MV-4-11 (cell line): Measurements from ENCODE around the gene CHN2.
A peak's percentile ranks its signal among the peaks of the same experiment; 100 is the strongest.

Source experiments
- DNase-seq: peaks from one replicate; lab custom pipeline; 2025; lab: John Stamatoyannopoulos, UW

Gene CHN2

DNA sequence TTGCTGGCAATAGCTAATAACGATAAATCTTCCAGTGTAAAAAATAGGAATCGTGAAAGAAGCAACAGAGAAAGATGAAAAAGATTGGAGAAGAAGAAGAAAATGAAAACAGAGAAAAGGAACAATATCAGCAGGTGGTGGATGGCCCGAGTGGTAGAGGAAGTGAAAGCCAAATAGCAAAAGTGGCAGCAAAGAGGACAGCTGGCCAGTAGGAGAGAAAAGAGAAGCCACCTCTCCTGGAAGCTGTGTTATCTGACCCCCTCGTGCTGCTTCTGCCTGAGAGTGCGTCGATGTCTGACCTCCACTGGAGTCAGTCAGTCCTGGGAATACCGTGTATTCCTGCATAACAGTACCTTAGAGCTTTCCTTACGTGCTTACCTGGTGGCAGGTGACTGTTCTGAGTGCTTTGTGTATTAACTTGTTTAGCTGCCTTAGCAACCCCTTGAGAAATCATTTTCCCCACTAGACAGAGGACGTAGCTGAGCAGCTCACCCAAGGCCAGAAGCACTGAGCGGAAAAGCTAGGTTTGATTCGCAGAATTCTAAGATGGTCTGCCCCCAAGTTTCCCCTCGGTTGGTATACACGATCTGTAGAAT lies 88.3 kb downstream of the CHN2 start:
- DNase-seq, result peak; percentile 83

DNA sequence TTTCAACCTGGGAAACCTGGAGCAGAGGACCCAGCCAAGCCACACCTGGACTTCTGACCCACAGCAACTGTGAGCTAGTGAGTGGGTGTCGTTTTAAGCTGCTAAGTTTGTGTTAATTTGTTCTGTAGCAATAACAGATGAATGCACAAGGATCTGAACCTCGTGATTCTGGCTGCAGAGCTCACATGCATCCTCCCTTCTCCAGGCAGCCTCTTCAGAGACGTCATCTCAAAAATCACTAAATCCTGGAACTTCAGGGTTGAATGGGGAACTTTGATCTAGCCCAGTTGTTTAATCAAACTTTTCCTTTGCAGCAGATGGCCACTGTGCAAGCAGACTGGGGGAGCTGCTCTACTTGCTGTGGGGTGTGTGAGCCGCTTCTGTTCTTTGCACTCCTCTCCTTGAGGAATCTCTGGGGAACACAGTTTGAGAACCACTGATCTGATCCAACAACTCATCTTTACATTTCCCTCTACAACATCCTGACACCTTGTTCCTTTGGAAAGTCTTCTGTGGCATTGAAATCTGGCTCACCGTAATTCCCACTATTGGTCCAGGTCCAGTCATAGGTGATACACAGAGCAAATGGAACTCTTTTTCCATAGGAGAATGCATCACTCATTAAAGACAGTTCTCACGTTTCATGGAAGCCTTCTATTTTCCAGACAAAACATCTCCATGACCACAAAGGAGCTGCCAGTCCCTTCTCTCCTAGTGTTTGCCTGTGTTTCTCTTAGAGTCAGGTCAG lies 90.3 kb downstream of the CHN2 start:
- no peak for DNase-seq

DNA sequence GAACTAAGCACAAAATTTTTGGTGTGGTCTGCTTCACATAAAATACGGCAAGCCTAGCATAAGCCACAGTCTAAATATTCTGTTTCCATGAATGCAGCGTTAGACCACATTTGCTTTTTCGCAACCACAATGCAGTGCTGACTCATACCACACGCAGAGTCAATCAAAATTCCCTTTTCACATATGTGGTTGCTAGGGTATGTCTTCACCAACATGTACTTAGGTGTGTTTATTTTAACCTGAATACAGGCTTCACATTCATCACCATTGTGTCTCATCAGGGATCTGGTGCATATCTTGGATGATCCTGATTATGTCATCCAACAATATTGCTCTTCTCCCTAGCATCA lies 90.8 kb downstream of the CHN2 start:
- DNase-seq, result peak; percentile 93

DNA sequence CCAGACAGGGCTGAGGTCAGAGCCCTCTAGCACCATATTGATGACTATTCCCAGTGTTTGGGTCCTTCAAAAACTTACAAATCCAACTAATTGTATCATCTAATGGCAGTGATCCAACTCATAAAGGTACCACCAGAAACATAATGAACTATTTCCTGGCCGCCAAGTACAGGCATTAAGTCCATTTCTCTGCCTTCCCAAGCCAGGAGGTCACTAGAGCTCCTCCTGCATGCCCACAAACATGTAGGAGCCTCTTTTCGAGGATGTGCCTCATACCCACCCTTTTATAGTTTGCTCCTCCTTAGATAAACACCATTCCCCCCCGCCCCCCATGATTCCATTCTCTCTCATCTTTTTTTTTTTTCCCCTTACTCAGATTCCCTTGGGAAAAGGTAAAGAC lies 91.3 kb downstream of the CHN2 start:
- no peak for DNase-seq

DNA sequence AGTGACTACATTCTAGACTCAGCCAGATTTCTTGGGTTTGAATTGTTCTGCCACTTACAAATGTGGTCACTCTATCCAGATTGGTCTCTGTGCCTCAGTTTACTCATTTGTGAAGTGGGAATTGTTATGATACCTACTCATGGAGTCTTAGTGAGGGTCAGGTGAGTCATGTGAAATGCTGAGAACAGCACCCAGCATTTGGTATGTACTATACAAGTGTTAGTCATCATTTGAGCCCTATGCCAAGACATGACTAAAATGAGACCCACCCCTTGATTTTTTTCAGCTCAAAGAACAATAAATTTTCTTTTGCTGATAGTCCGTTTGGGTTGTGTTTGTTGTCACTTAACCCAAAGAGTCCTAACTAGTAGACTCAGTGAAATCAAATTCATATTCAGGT lies 92.8 kb downstream of the CHN2 start:
- no peak for DNase-seq

DNA sequence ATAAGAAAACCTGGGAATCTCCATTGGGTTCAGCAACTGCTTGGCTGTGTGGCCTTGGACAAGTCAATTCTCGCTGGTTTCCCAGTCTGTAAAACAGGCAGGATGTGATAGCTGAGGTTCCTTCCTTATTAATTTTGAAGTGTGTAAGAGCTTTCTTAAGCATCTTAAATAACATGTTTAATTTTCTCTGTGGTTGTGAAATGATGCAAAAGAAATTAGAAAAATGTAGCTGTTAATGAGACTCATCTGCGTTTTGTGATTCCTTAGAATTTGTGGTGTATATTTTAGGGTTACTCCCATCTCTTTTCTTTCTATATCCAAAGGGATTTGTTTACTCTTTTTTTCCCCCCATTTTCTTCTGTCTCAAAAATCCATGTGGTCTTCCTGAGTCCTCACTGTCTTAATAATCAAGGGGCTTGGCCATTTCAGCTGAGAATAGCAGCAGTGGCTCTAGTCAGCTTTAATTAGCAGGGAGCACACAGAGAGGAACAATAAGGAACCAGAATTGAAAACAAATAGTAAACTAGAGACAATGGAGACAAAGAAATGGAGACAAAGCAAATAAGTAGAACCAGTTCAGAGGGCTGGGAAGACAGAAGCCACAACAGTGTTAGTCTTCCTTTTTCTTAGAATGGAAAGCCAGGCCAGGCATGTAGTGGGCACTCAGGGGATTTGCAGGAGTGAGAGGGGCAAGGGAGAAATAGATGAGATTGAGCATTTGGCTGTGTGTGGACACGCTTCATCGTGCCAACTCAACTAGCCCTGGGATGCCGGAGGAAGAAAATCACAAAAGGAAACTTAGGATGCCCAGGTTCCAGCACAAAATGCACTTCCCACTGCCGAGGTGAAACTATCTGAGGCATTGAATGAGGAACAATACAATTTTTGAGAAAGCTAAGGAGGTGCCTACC lies 93.9 kb downstream of the CHN2 start:
- no peak for DNase-seq

DNA sequence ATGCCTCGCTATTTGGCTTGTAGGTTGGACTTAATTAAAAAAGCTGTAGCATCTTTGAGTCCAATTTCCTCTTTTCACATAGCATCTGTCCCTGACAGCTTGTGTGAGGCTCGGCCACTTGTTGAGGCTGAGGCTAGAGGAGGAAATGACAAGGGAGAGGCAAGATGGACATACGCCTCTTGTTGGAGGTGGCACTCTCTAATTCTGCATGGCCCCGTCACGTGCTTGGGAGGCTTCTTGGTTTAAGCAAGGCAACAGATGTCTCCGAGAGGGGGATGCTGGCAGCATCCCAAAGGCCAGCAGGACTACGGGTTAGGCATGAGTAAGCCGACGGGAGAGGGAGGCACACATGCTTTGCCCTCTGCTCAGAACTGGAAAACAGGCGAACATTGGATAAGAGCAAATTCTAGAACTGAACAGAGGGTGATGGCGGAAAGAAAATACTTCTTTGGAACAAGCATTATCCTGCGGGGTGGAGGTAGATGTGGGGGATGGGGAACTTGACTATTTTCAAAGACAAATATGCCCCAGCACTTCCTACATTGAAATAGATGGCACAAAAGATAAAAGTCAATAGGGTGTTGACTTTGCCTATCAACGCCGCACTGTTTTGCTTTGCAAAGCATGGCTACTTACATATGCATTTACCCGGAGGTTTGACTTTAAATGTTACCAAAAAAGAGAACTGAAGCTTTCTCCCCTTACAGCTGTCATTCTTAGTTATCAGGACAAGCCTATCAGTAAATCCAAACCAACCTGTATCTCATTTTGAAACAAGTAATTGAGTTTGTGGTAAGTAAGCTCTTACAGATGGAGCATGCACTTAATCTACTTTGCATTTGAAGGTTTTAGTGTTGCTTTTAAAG lies 94.8 kb downstream of the CHN2 start:
- DNase-seq, result peak; percentile 71

DNA sequence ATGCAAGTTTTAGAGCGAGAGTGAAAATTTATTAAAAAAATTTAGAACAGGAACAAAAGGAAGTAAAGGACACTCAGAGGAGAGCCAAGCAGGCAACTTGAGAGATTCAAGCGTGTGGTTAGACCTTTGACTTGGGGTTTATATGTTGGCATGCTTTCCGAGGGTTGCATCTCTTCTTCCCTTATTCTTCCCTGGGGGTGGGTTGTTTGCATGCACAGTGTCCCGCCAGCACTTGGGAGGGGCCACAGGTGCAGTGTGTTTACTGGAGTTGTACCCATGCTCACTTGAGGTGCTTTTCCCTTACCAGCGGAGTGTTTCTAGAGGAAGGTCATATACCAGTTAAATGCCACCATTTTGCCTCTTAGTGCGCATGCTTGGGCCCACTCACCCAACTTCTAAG lies 96.3 kb downstream of the CHN2 start:
- no peak for DNase-seq

DNA sequence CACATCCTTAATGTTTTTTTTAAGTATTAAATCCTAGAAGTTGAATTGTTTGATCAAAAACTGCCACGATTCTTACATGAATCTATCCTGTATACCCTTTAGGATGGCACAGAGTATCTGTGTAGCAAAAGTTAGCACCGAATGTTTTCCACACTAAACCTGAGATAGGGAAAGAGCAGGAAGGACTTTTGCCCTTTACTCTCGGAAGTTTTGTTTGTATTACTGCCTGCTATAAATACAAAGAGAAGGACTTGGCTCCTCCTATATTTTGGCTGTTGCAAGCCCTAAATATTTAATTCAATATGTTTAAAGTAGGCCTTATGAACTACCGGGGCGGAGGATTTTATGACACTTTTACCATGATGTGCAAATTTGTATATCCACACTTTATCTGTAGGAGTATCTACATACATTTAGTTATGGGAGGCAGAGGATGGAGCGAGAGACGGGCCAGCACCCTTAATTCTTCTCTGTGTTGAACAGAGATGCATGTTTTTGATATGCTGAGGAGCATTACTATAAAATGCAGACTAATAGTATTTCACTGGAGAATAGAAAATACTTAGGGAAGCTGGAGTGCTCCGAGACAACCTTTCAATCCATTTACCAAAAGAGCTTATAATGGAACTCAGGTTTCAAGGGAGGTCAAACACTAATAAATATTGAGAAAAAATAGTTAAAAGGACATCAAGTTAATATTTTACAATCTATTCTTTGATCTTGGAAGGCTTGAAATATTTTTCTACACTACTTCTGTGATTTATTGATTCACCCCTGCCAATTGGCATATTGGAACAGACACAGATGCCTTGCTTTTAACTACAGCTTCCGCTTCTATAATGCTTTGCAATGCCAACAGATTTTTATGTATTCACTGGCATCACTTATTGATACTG lies 97.4 kb downstream of the CHN2 start:
- DNase-seq, result no peak

DNA sequence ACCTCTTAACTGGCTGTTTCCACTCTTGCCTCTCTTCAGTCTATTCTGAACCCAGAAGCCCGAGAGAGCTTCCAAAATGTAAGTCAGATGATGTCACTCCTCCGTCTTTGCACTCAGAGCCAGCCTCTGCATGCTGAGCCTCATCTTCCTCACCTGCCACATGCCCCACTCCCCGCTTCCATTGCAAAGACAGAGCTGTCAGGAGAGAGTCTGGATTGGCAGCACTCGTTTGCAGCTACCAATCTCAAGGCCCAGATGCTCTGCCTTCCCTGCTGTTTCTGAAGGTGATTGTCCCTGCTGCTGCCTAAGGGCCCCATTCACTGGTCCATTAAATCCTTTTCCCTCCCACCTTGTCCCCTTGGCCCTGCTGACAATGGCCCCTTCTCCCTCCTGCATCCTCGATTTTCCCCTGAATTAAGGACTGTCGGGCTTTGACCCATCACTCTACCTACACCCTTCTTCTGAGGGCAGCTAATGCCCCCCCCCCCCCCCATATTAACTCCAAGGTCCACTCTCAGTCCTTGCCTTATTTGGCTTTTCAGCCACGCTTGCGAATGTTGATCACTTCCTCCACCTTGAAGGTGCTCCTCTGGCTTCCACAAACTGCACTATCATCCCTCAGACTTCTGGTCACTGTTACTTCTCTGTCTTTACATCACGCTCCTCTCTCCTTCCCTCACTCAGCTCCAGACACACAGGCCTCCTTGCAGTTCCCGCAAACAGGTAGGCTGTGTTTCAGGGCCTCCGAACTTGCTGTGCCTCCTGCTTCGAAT lies 98.5 kb downstream of the CHN2 start:
- DNase-seq, result no peak

DNA sequence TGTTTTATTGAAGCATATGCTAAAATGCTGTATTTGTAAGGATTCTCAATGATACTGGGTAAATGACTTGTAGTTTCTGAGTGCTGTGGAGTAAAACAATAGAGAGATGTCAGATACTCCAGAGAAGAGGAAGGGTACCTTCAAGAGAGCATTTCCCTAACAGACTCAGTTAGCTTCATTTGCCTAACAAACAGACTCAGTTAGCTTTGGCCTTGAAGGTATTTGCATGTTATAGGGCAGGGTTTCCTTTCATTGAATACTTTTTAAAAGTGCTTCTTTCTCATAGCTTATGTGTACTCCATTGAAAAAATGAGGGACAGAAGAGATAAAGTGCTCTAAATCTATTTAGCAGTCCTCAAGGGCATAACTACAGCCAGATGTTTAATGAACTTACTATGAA lies 101.8 kb downstream of the CHN2 start:
- DNase-seq, result no peak

DNA sequence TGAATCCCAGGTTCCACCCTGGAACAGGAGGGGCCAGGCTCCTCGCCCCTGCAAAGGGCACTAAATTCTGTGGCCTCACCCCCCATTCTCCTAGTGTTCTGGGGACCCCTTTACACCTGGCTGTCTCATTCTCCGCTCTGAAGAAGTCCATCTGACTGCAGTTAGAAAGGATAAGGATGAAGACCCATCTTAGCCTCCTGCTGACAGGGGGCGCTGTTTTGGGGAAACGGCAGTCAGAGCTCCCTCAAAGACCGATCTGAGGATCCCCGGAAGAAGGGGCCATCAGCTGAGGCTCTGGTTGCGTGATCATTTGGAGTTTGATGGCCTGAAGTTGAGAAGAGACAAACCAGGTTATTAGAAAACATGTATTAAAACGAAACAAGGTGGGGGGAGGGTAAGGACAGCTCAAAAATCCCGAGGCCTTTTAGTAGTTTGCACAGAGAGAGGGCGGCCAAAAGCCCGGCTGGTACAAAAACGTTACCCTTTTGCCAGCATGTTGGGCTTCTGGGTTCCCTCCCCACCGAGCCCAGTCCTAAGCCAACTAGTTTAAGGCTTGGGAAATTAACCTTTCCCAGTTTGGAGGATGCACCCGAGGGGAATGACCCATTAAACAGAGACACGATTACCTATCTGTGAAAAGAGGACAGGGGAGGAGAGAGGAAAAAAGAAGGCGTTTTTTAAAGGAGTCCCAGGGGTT lies 102.8 kb downstream of the CHN2 start:
- DNase-seq, result no peak

DNA sequence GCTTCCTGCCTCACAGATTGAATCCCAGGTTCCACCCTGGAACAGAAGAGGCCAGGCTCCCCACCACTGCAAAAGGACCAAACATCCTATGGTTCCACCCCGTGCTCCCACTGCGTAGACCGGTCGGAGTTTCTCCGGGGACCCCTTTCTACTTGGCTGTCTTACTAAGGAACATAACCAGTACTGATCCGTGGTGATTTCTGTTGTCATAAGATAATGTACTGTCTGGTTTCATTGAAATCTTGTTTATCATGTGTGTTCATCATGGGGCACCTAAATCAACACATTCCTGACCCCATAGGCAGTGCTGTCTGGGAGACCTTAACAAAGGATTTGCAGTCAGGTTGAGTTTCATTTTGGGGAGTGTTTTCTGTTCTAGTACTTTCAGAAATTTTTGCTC lies 104.5 kb downstream of the CHN2 start:
- DNase-seq, result no peak

DNA sequence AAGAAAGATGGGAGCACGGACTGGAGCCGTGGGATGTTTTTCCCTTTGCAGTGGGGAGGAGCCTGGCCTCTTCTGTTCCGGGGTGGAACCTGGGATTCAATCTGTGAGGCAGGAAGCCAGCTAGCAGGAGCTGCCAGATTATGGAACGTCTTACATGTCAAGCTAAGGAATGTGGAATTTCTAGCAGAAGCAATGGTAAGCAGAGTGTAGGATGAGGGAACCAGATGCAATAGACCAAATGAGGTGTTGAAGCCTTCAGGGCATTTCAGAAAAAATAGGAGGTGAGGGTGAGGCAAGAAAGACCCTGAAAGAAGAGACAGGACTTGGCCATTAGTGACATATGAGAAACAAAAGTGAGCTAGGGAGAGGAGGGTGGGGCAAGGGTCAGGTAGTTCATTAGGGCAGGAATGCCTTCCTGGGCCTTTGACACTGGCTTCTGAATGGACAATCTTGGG lies 105.5 kb downstream of the CHN2 start:
- no peak for DNase-seq

DNA sequence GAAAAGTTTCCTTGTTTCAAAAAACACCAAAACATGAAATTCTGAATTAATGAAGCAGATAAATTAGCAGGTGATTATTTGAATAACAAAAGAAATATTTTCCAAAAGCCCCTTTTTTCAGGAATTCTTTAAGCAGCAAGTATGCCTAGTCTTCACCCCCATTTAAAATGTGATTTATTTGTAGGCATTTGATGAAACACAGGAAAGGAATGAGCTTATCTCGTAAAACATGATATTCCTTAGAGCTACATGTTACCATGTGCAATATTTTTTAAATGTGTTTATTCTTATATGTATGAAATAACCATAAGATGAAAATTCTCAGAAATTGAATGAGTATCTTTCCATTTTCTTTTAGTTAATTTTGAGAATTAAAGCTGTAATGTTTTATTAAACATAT lies 106.1 kb downstream of the CHN2 start:
- no peak for DNase-seq

DNA sequence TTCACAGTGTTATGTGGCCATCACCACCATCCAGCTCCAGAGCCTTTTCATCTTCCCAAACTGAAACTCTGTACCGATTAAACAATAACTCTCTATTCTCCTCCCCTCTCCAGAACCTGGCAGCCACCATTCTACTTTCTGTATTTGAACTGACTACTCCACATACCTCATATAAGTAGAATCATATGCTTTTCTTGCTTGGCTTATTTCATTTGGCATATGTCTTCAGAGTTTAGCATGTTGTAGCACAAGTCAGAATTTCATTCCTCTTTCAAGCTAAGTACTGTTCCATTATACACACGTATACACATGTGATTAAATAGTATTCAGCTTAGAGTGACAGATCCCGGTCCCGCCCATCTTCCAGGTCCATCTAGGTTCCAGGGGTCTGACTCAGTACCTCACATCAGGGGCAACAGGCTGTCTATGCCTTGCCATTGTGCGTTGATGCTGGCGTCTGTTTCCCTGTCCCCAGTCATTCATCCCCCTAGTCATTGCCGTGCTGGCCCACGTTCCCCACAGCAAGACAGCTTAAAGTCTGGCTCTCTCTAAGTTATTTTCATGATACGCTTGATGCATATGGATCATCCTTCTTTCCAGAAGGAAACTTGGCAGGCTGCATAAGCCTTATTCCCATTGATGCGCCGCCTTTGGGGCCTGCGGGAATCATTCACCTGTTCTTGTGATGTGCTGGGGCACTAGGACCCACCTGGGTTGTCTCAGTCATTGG lies 108.3 kb downstream of the CHN2 start:
- no peak for DNase-seq

DNA sequence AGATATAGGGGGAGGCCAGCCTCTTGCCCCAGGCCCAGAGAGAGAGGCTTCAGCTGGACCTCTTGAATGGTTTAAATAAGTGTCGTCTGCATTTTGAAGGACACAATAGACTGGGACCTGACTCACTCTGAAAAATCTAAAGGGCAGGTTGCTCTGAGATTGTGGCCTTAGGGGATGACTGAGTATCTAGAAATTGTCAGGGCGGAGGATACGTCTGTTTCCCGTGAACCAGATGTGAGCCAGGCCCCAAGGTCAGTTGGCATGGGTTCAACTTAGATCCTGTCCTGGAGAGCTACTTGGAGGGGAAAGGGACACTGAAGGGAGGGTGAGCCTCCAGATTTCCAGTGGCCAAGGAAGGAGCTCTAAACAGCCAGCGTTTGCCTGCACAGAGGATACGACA lies 110.2 kb downstream of the CHN2 start:
- DNase-seq, result no peak

DNA sequence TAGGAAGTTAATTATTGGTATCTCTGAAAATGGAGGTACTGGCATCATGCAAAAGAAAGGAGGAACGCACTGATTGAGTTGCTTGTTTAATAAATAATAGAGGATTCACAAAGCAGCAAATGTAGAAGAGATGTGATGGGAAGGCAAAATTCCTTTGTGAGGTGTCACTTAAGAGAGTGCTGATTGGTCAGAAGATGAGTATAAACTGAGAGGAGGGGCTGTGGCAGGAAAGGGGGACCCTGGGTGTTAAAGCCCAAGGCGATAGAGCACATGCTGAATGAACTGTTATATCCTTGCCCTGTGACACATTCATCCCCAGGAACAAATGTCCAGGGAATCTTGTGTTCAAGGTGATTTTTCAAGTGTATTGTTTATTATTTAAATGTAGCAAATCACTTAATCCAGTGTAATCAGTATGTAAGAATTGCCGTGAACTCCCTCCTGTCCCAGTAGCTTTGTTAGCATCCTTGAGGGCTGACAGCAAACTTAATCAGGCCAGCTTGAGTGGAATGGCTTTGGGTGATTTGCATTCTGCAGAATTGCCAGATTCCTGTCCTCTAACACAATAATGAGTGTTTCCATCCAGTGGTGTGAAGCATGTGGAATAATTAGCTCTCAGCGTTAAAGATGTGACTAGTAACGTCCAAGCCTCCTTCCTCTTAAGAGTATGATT lies 111.9 kb downstream of the CHN2 start:
- DNase-seq, result no peak
